IMR-90 (cell line): ENCODE data around the gene RAPSN. TPM values are rescaled to one million over a fixed set of nuclear protein-coding genes. Genes with fewer than 3 reads are reported as not detected.

Experiments used
- ATAC-seq: fragments of 200-7000 bp; cut with Tn5 transposase; 2 replicates; pipeline ENCODE4 v1.9.1; 2020; ENCODE audit warnings: low read depth, mild to moderate bottlenecking, moderate library complexity
- BruUV-seq: library from RNA; stranded (reverse); fragments of 400-500 nt; replicated peaks from 2 replicates; lab custom pipeline; 2021; lab: Mats Ljungman, UMichigan
- CTCF ChIA-PET: fragments of 300-600 bp; formaldehyde crosslinking; extraction: SDS; loops from one replicate; lab custom pipeline; 2021; ENCODE audit warnings: antibody characterized with exemption; lab: Yijun Ruan, JAX
- POLR2A ChIA-PET: fragments of 300-600 bp; sonication (Branson Sonifier 250); formaldehyde crosslinking; loops from one replicate; lab custom pipeline; 2022; ENCODE audit warnings: antibody characterized with exemption; ENCODE audit not compliant: unreplicated experiment; lab: Charles Lee
- DNase-seq: peaks from one replicate; pipeline ENCODE4 v3.0.0; 2013
- H2AFZ ChIP-seq: replicated peaks from 2 replicates; pipeline ENCODE3; 2013; ENCODE audit warnings: low read length, mild to moderate bottlenecking; ENCODE audit not compliant: poor library complexity
- H2AK5ac ChIP-seq: 2 replicates; pipeline ENCODE4 v1.6.1; 2013; ENCODE audit warnings: low read depth, low read length, inconsistent platforms
- H2AK9ac ChIP-seq: replicated peaks from 2 replicates; pipeline ENCODE3; 2013; ENCODE audit warnings: mild to moderate bottlenecking, low read depth, low read length, moderate library complexity; ENCODE audit not compliant: poor library complexity
- H2BK120ac ChIP-seq: 2 replicates; pipeline ENCODE4 v1.6.1; 2013; ENCODE audit warnings: low read depth, low read length, inconsistent platforms
- H2BK15ac ChIP-seq: 3 replicates; pipeline ENCODE4 v1.6.1; 2013; ENCODE audit warnings: low read depth, low read length, inconsistent platforms
- H2BK20ac ChIP-seq: 2 replicates; pipeline ENCODE4 v1.6.1; 2013; ENCODE audit warnings: low read depth, mild to moderate bottlenecking, inconsistent platforms, low read length, moderate library complexity
- H2BK5ac ChIP-seq: 2 replicates; pipeline ENCODE4 v1.6.1; 2013; ENCODE audit warnings: mild to moderate bottlenecking, low read depth, low read length, inconsistent platforms; ENCODE audit not compliant: poor library complexity, severe bottlenecking
- H3K14ac ChIP-seq: replicated peaks from 2 replicates; pipeline ENCODE4 v1.6.1; 2013; ENCODE audit warnings: low read depth, low read length, inconsistent platforms
- H3K18ac ChIP-seq: 2 replicates; pipeline ENCODE4 v1.6.1; 2013; ENCODE audit warnings: low read depth, low read length, control low read depth
- H3K23ac ChIP-seq: 2 replicates; pipeline ENCODE4 v1.6.1; 2013; ENCODE audit warnings: low read depth, low read length, inconsistent platforms
- H3K27ac ChIP-seq: 2 replicates; pipeline ENCODE4 v1.5.1; 2013; ENCODE audit warnings: mild to moderate bottlenecking, control low read depth, low read length; ENCODE audit not compliant: insufficient read depth
- H3K27me3 ChIP-seq: 2 replicates; pipeline ENCODE4 v1.6.1; 2013; ENCODE audit warnings: low read length; ENCODE audit not compliant: control insufficient read depth, insufficient read depth
- H3K36me3 ChIP-seq: 2 replicates; pipeline ENCODE4 v1.6.1; 2013; ENCODE audit warnings: low read length, mixed read lengths; ENCODE audit not compliant: control insufficient read depth, insufficient read depth
- H3K4ac ChIP-seq: 2 replicates; pipeline ENCODE4 v1.6.1; 2013; ENCODE audit warnings: low read depth, low read length, inconsistent platforms
- H3K4me1 ChIP-seq: 2 replicates; pipeline ENCODE4 v1.6.1; 2013; ENCODE audit warnings: low read length, mixed read lengths; ENCODE audit not compliant: control insufficient read depth, insufficient read depth
- H3K4me2 ChIP-seq: 2 replicates; pipeline ENCODE4 v1.6.1; 2013; ENCODE audit warnings: low read depth, mild to moderate bottlenecking, control low read depth, low read length, moderate library complexity
- H3K4me3 ChIP-seq: 2 replicates; pipeline ENCODE4 v1.5.1; 2013; ENCODE audit warnings: low read depth, mild to moderate bottlenecking, control low read depth, low read length, moderate library complexity; ENCODE audit not compliant: insufficient read depth
- H3K56ac ChIP-seq: 2 replicates; pipeline ENCODE4 v1.6.1; 2013; ENCODE audit warnings: low read length, inconsistent platforms; ENCODE audit not compliant: insufficient read depth; ENCODE audit errors: extremely low read depth
- H3K79me1 ChIP-seq, 2 experiments: 2 replicates each; pipeline ENCODE4 v1.6.1; 2013; ENCODE audit warnings: low read length in 2 of 2, inconsistent platforms in 1 of 2, low read depth in 1 of 2
- H3K9ac ChIP-seq: 2 replicates; pipeline ENCODE4 v1.6.1; 2013; ENCODE audit warnings: low read depth, low read length, control low read depth
- H3K9me1 ChIP-seq: 2 replicates; pipeline ENCODE4 v1.6.1; 2013; ENCODE audit warnings: low read length, inconsistent platforms; ENCODE audit not compliant: insufficient read depth
- H3K9me3 ChIP-seq: 2 replicates; pipeline ENCODE4 v1.6.1; 2013; ENCODE audit warnings: low read length; ENCODE audit not compliant: control insufficient read depth, insufficient read depth
- H4K20me1 ChIP-seq: 2 replicates; pipeline ENCODE4 v1.6.1; 2013; ENCODE audit warnings: low read length, inconsistent platforms; ENCODE audit not compliant: insufficient read depth
- H4K5ac ChIP-seq: 2 replicates; pipeline ENCODE4 v1.6.1; 2013; ENCODE audit warnings: mild to moderate bottlenecking, low read depth, low read length, control low read depth
- H4K8ac ChIP-seq, 2 experiments: 2 replicates each; pipeline ENCODE4 v1.6.1; 2013; ENCODE audit warnings: low read depth in 2 of 2, low read length in 2 of 2, control low read depth in 1 of 2, inconsistent platforms in 1 of 2
- H4K91ac ChIP-seq: 2 replicates; pipeline ENCODE4 v1.6.1; 2013; ENCODE audit warnings: low read depth, low read length, inconsistent platforms; ENCODE audit not compliant: insufficient read depth
- ELK1 ChIP-seq: fragments of 150-350 bp; IDR thresholded peaks from 2 replicates; pipeline ENCODE4 v1.6.1; 2016; ENCODE audit warnings: low read depth, mild to moderate bottlenecking, low read length, moderate library complexity, borderline replicate concordance
- FOS ChIP-seq: fragments of 150-350 bp; IDR thresholded peaks from 2 replicates; pipeline ENCODE4 v1.6.1; 2016; ENCODE audit warnings: low read depth, low read length
- WGBS, 2 experiments: methylation state at CpG; one replicate each; pipeline versions ENCODE4 v1.1.5 to v1.1.7; 2013; ENCODE audit warnings: missing lambda C conversion rate in 2 of 2; ENCODE audit not compliant: insufficient read length in 1 of 2; ENCODE audit errors: extremely low coverage in 2 of 2; 5-methylcytosine and 5-hydroxymethylcytosine counted together
- dilution Hi-C: fragments of 300-500 bp; cut with HindIII; formaldehyde crosslinking; loops from one replicate; pipeline ENCODE4 v1.14.3; 2018; ENCODE audit warnings: low sequenced_read_pairs; ENCODE audit not compliant: unreplicated experiment
- in situ Hi-C: fragments of 300-500 bp; cut with MboI; formaldehyde crosslinking; loops from 3 replicates; pipeline ENCODE4 v1.14.3; 2019; ENCODE audit warnings: low sequenced_read_pairs, inconsistent platforms, mixed read lengths
- intact Hi-C: fragments of 100-400 bp; cut with micrococcal nuclease; formaldehyde crosslinking; loops from 2 replicates; pipeline ENCODE4 v1.10.0; 2022
- polyA plus RNA-seq, 3 experiments: library from polyadenylated mRNA; depleted of rRNA; stranded (reverse); fragments of >200 nt; gene quantifications; 2 replicates each; pipeline ENCODE4 v1.2.3, GENCODE V29; 2012; ENCODE audit warnings: low replicate concordance in 1 of 3
- total RNA-seq: library from RNA; depleted of rRNA; stranded (reverse); fragments of >200 nt; gene quantifications from 2 replicates; pipeline ENCODE4 v1.2.3, GENCODE V29; 2012

RAPSN gene
- total and polyA plus RNA-seq, 2 of the 4 experiments (the other 2 are of a cell fraction) = 0.03 TPM; not detected in 1

- no peak overlapping the region for H2AK9ac ChIP-seq
- CTCF ChIA-PET = no interaction called here
- H2AK5ac ChIP-seq = no peak overlapping the region
- BruUV-seq = no TSS peak
- in situ Hi-C loops (no loop called here), intact Hi-C loops (no loop called here), dilution Hi-C loops (no loop called here)
- no peak overlapping the region for H2AFZ ChIP-seq
- no peak overlapping the region for H3K56ac ChIP-seq
- H3K23ac ChIP-seq = no peak overlapping the region
- H3K9me3 ChIP-seq = no peaks in the 10 kb centered on the region
- no peak for TF ChIP-seq ELK1
- no peak for TF ChIP-seq FOS
- H2BK120ac ChIP-seq = no peak overlapping the region
- H4K91ac ChIP-seq = no peak overlapping the region
- no peak overlapping the region for H2BK20ac ChIP-seq
- H3K36me3 ChIP-seq = no peaks in the 10 kb centered on the region
- no peak overlapping the region for H3K14ac ChIP-seq
- H3K18ac ChIP-seq = no peak overlapping the region
- peaks cover 17% of the 10 kb centered on the region for H3K4me1 ChIP-seq
- H4K8ac ChIP-seq = no peak overlapping the region
- no peaks in the 10 kb centered on the region for H4K20me1 ChIP-seq
- no peaks in the 10 kb centered on the region for H3K79me1 ChIP-seq
- no peak overlapping the region for H3K9ac ChIP-seq
- no peak overlapping the region for H4K5ac ChIP-seq
- no peak overlapping the region for H3K4me2 ChIP-seq
- DNase-seq (no peak), ATAC-seq (no peak)
- H3K27ac ChIP-seq = no peak overlapping the region
- POLR2A ChIA-PET = no interaction called here
- peaks cover 6% of the 10 kb centered on the region for H3K9me1 ChIP-seq
- no peak overlapping the region for H3K4ac ChIP-seq
- H3K27me3 ChIP-seq = no peaks in the 10 kb centered on the region
- H2BK15ac ChIP-seq = no peak overlapping the region
- H3K4me3 ChIP-seq = no peak overlapping the region
- no peak overlapping the region for H2BK5ac ChIP-seq
- no CpG with 5 or more reads among the region's 3 CpGs for WGBS, 2 experiments
These were observed 53.0 kb downstream of the RAPSN start for GRCh38 chr11:47396049-47396320.
